ENCODE measurements around the gene ITFG1. TPM values are rescaled to one million over a fixed set of nuclear protein-coding genes. Genes with fewer than 3 reads are reported as not detected.

ITFG1 gene
- total RNA-seq, 1 experiment from 2014 or later, result 38.2 TPM

DNA sequence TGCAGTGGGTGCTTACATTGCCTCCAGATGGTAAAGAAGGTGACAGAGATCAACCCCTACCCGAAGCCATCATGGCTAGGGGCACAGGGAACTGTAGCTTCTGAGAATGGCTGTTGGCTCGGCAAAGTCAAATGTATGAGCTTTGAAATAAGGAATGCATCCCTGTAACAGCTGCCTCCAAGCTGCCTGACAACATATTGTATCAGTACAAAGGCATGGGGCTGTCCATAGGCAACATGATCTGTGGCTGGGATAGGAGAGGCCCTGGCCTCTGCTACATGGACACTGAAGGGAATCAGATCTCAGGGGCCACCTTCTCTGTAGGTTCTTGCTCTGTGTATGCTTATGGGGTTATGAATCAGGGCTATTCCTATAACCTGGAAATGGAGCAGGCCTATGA is 197.9 kb downstream of the ITFG1 start:
- H3K36me3 ChIP-seq (ENCODE audit: control insufficient read depth, insufficient read depth, low read length), result no peaks in the 10 kb centered on the region
- H3K36me3 Mint-ChIP-seq (ENCODE audit: insufficient read depth, unreplicated experiment), result no peaks in the 10 kb centered on the region
- DNase-seq, result no peak
- no peaks in the 10 kb centered on the region for H3K27me3 ChIP-seq (replicated peaks; ENCODE audit: control insufficient read depth, insufficient read depth, low read length)
- POLR2A ChIA-PET, result no interaction called here
- no peak overlapping the region for H3K27ac Mint-ChIP-seq (ENCODE audit: unreplicated experiment)
- no peak for TF ChIP-seq CTCF (IDR thresholded peaks at IDR 0.05; ENCODE audit: insufficient read depth in 1 of 2, low read depth in 1 of 2, low read length in 1 of 2, severe bottlenecking in 1 of 2, unreplicated experiment in 1 of 2)
- CTCF ChIA-PET, result no interaction called here
- no peaks in the 10 kb centered on the region for H3K27me3 Mint-ChIP-seq (ENCODE audit: insufficient read depth, unreplicated experiment)
- intact Hi-C loops (cut with micrococcal nuclease; ENCODE audit: unreplicated experiment), result no loop called here
- no TSS peak for BruUV-seq (replicated peaks)
- no peaks in the 10 kb centered on the region; the same call in 1 of the 2 replicates for H3K9me3 ChIP-seq
- no peaks in the 10 kb centered on the region for H3K4me1 ChIP-seq
- H3K4me3 ChIP-seq (ENCODE audit: low read depth, low read length), result no peak overlapping the region
- H3K4me3 Mint-ChIP-seq (ENCODE audit: unreplicated experiment), result no peak overlapping the region
- H3K4me1 Mint-ChIP-seq (ENCODE audit: low read depth, unreplicated experiment), result no peaks in the 10 kb centered on the region
- no peaks in the 10 kb centered on the region for H3K9me3 Mint-ChIP-seq (ENCODE audit: unreplicated experiment)

- no peaks in the 10 kb centered on the region for H3K4me1 Mint-ChIP-seq (ENCODE audit: low read depth, unreplicated experiment)
- H3K36me3 ChIP-seq (ENCODE audit: control insufficient read depth, insufficient read depth, low read length), result no peaks in the 10 kb centered on the region
- no peaks in the 10 kb centered on the region for H3K36me3 Mint-ChIP-seq (ENCODE audit: insufficient read depth, unreplicated experiment)
- BruUV-seq (replicated peaks), result no TSS peak
- H3K4me1 ChIP-seq, result no peaks in the 10 kb centered on the region
- no peaks in the 10 kb centered on the region for H3K27me3 ChIP-seq (replicated peaks; ENCODE audit: control insufficient read depth, insufficient read depth, low read length)
- no peaks in the 10 kb centered on the region for H3K27me3 Mint-ChIP-seq (ENCODE audit: insufficient read depth, unreplicated experiment)
- no peaks in the 10 kb centered on the region for H3K9me3 Mint-ChIP-seq (ENCODE audit: unreplicated experiment)
- intact Hi-C loops (cut with micrococcal nuclease; ENCODE audit: unreplicated experiment), result no loop called here
- TF ChIP-seq CTCF (IDR thresholded peaks at IDR 0.05; ENCODE audit: insufficient read depth in 1 of 2, low read depth in 1 of 2, low read length in 1 of 2, severe bottlenecking in 1 of 2, unreplicated experiment in 1 of 2), result no peak
- no peak for DNase-seq
- POLR2A ChIA-PET, result no interaction called here
- CTCF ChIA-PET, result interaction anchor here (0.6 kb wide), 1 partner anchor 1338 kb away, joined by 3 read pairs; no protein-coding TSS in a partner anchor
- H3K4me3 Mint-ChIP-seq (ENCODE audit: unreplicated experiment), result no peak overlapping the region
- H3K9me3 ChIP-seq, result no peaks in the 10 kb centered on the region; the same call in 1 of the 2 replicates
- H3K27ac Mint-ChIP-seq (ENCODE audit: unreplicated experiment), result no peak overlapping the region
- H3K4me3 ChIP-seq (ENCODE audit: low read depth, low read length), result no peak overlapping the region
Observed at GRCh38 chr16:47260503-47260902, 200.4 kb downstream of the ITFG1 start.

DNA sequence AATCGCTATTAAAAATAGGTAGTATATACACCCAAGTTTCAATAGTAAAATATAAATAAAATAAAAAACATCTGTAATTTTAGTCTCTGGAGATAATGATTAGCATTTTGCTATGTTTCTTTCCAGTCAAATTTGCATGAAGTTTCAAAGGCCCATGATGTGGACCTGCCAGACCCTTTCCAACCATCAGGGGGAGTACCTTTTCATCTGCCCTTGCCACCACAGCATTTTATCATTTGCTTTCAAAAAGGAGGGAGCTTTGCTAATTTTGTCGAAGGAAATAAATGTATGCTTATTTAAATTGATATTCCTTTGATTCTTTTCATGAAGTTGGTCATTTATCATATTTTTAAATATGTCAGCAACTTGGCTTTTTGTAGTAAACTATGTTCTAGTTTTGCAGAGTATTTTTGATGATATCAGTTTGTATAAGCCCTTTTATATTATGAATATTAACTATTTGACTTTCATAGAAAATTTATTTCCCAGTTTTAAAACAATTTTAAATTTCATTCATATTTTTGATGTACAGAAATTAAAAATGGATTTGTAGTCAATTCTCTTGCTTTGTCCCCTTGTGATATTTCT is 201.9 kb downstream of the ITFG1 start:
- Mint-ChIP-seq H3K27me3 (ENCODE audit: insufficient read depth, unreplicated experiment) (no peaks in the 10 kb centered on the region), H3K27ac (ENCODE audit: unreplicated experiment) (no peak overlapping the region), H3K4me1 (ENCODE audit: low read depth, unreplicated experiment) (no peaks in the 10 kb centered on the region), H3K36me3 (ENCODE audit: insufficient read depth, unreplicated experiment) (no peaks in the 10 kb centered on the region), H3K4me3 (ENCODE audit: unreplicated experiment) (no peak overlapping the region), H3K9me3 (ENCODE audit: unreplicated experiment) (no peaks in the 10 kb centered on the region)
- peak; percentile 61 to 71 for TF ChIP-seq CTCF (IDR thresholded peaks at IDR 0.05; ENCODE audit: insufficient read depth in 1 of 2, low read depth in 1 of 2, low read length in 1 of 2, severe bottlenecking in 1 of 2, unreplicated experiment in 1 of 2)
- intact Hi-C loops (cut with micrococcal nuclease; ENCODE audit: unreplicated experiment), result loop anchor here (2.0 kb wide), 2 partner anchors 898 to 906 kb away; no protein-coding TSS in a partner anchor
- Histone ChIP-seq H3K36me3 (ENCODE audit: control insufficient read depth, insufficient read depth, low read length) (no peaks in the 10 kb centered on the region), H3K9me3 (no peaks in the 10 kb centered on the region; the same call in 1 of the 2 replicates), H3K4me1 (no peaks in the 10 kb centered on the region), H3K4me3 (ENCODE audit: low read depth, low read length) (no peak overlapping the region), H3K27me3 (replicated peaks; ENCODE audit: control insufficient read depth, insufficient read depth, low read length) (no peaks in the 10 kb centered on the region)
- ChIA-PET CTCF (interaction anchor here (0.7 to 1.0 kb wide), 3 partner anchors 202 to 906 kb away, joined by 3 to 5 read pairs (median 5); partner anchors contain the start of genes ITFG1 and PHKB), POLR2A (no interaction called here)
- no TSS peak for BruUV-seq (replicated peaks)
- peak in 1 of 2 experiments; percentile 36 for DNase-seq
